OCI-LY7 (cell line): ENCODE results near the gene IL9. TPM values are rescaled to one million over a fixed set of nuclear protein-coding genes. Genes with fewer than 3 reads are reported as not detected.

Experiments used
- BruUV-seq: library from RNA; stranded (reverse); fragments of 400-500 nt; replicated peaks from 2 replicates; lab custom pipeline; 2021; lab: Mats Ljungman, UMichigan
- CTCF ChIA-PET: fragments of 300-600 bp; sonication (Branson Sonifier 250); formaldehyde crosslinking; loops from one replicate; lab custom pipeline; 2022; ENCODE audit warnings: antibody characterized with exemption; ENCODE audit not compliant: unreplicated experiment; lab: Charles Lee
- POLR2A ChIA-PET: fragments of 300-600 bp; sonication (Branson Sonifier 250); formaldehyde crosslinking; loops from one replicate; lab custom pipeline; 2022; ENCODE audit warnings: antibody characterized with exemption; lab: Charles Lee
- DNase-seq: peaks from one replicate; pipeline ENCODE4 v3.0.0-alpha.2; 2015; ENCODE audit warnings: low spot score
- H2AFZ ChIP-seq: fragments of 200-600 bp; sonication (generic), shearing (Covaris generic); 2 replicates; pipeline ENCODE4 v1.6.1; 2014; ENCODE audit warnings: mild to moderate bottlenecking, antibody characterized with exemption, low read length, moderate library complexity
- H3K27ac ChIP-seq: fragments of 200-600 bp; sonication (generic); 2 replicates; pipeline ENCODE4 v1.5.1; 2014; ENCODE audit warnings: mixed run types, low read depth, mild to moderate bottlenecking, moderate library complexity, low read length, inconsistent platforms; ENCODE audit not compliant: poor library complexity, severe bottlenecking
- H3K36me3 ChIP-seq: fragments of 200-600 bp; sonication (generic); 2 replicates; pipeline ENCODE4 v1.6.1; 2014; ENCODE audit warnings: mild to moderate bottlenecking, antibody characterized with exemption, low read length, moderate library complexity, mixed read lengths; ENCODE audit not compliant: insufficient read depth
- H3K4me1 ChIP-seq: fragments of 200-600 bp; sonication (generic); 2 replicates; pipeline ENCODE4 v1.5.1; 2014; ENCODE audit warnings: mild to moderate bottlenecking, low read length; ENCODE audit not compliant: insufficient read depth, poor library complexity, severe bottlenecking
- H3K4me2 ChIP-seq: fragments of 200-600 bp; sonication (generic); 2 replicates; pipeline ENCODE4 v1.6.1; 2014; ENCODE audit warnings: mild to moderate bottlenecking, low read length
- H3K4me3 ChIP-seq: fragments of 200-600 bp; sonication (generic); 2 replicates; pipeline ENCODE4 v1.5.1; 2014; ENCODE audit warnings: mild to moderate bottlenecking, low read depth, low read length; ENCODE audit not compliant: poor library complexity, severe bottlenecking
- H3K79me2 ChIP-seq: fragments of 200-600 bp; sonication (generic); 2 replicates; pipeline ENCODE4 v1.6.1; 2016; ENCODE audit warnings: low read depth, mild to moderate bottlenecking, low read length, moderate library complexity, mixed read lengths; ENCODE audit not compliant: insufficient read depth
- H3K9me2 ChIP-seq: fragments of 200-600 bp; sonication (generic); 2 replicates; pipeline ENCODE4 v1.6.1; 2016; ENCODE audit warnings: mild to moderate bottlenecking, low read length, mixed read lengths; ENCODE audit not compliant: insufficient read depth
- H3K9me3 ChIP-seq: fragments of 200-600 bp; sonication (generic); 2 replicates; pipeline ENCODE4 v1.6.1; 2014; ENCODE audit warnings: mild to moderate bottlenecking, mixed run types, low read length, mixed read lengths
- H4K20me1 ChIP-seq: fragments of 200-600 bp; sonication (generic); 2 replicates; pipeline ENCODE4 v1.6.1; 2014; ENCODE audit warnings: mild to moderate bottlenecking, antibody characterized with exemption, low read length, moderate library complexity, mixed read lengths; ENCODE audit not compliant: insufficient read depth
- EZH2phosphoT487 ChIP-seq: fragments of 200-600 bp; sonication (generic); IDR thresholded peaks from 2 replicates; pipeline ENCODE4 v1.6.1; 2018; ENCODE audit warnings: low read depth, borderline replicate concordance, mild to moderate bottlenecking, mixed run types, antibody characterized with exemption, low read length, moderate library complexity, mixed read lengths
- intact Hi-C: fragments of 100-400 bp; cut with micrococcal nuclease; formaldehyde crosslinking; loops from one replicate; pipeline ENCODE4 v1.10.0; 2022; ENCODE audit not compliant: unreplicated experiment
- total RNA-seq, 2 experiments: library from RNA; depleted of rRNA in 1 of 2; stranded (reverse); fragments of >200 nt in 1 of 2; shearing (Covaris generic) in 1 of 2; gene quantifications; 2 replicates each; pipeline ENCODE4 v1.2.3, GENCODE V29; 2014 to 2022
- TF ChIP-seq, protein P1 (sequence below): fragments of 200-600 bp; sonication (generic); conservative IDR thresholded peaks from 2 replicates; pipeline ENCODE4 v1.5.1; 2014; ENCODE audit warnings: mild to moderate bottlenecking, antibody characterized with exemption, low read length, moderate library complexity, mixed read lengths

The IL9 gene
- total RNA-seq, 2 experiments from 2014 or later: not detected

DNA sequence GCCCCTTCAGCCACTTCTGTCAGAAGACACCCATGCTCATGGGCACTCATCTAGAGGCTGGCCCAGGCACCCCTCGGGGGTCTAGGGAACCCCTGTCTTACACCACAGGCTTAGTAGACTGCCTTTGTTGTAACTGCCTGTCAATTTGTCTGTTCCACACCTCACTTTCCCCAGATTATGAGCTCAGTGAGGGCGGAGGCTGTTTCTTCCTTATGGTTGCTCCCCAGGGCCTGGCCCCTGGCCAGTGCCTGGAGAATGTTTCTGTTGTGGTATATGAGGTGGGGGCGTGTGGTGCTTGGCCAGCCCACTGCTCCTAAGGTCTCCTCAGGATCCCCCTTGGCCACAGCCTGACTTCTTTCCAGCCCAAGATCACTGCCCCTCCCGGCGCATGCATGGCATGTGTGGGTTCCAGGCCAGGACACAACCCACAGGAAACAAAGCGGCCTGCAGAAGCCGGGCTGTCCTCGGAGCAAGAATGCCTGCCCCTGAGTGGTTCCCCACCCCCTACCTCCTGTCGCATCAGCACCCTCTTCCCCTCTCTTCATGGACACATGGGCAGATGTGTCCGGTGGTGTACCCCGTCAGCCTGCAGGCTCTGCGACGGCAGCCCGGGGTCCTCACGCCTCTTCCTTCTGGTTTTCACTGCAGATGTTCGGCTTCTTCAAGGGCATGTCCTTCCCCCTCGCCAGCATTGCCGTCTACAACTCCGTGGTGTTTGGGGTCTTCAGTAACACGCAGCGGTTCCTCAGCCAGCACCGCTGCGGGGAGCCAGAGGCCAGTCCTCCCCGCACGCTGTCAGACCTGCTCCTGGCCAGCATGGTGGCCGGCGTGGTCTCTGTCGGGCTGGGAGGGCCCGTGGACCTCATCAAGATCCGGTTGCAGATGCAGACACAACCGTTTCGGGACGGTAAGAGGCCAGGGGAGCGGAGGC is 43.5 kb downstream of the IL9 start:
- Histone ChIP-seq H4K20me1 (no peaks in the 10 kb centered on the region), H3K4me2 (no peak overlapping the region), H3K9me2 (no peaks in the 10 kb centered on the region), H3K4me1 (no peaks in the 10 kb centered on the region), H3K36me3 (no peaks in the 10 kb centered on the region), H3K9me3 (no peaks in the 10 kb centered on the region), H3K27ac (no peak overlapping the region), H3K4me3 (no peak overlapping the region), H2AFZ (no peak overlapping the region), H3K79me2 (no peaks in the 10 kb centered on the region)
- POLR2A ChIA-PET: interaction anchor here (0.6 kb wide), 1 partner anchor 39 kb away, joined by 4 read pairs; no protein-coding TSS in a partner anchor
- intact Hi-C loops: no loop called here
- BruUV-seq: no TSS peak
- DNase-seq: no peak
- CTCF ChIA-PET: no interaction called here
- TF ChIP-seq, protein P1, sequence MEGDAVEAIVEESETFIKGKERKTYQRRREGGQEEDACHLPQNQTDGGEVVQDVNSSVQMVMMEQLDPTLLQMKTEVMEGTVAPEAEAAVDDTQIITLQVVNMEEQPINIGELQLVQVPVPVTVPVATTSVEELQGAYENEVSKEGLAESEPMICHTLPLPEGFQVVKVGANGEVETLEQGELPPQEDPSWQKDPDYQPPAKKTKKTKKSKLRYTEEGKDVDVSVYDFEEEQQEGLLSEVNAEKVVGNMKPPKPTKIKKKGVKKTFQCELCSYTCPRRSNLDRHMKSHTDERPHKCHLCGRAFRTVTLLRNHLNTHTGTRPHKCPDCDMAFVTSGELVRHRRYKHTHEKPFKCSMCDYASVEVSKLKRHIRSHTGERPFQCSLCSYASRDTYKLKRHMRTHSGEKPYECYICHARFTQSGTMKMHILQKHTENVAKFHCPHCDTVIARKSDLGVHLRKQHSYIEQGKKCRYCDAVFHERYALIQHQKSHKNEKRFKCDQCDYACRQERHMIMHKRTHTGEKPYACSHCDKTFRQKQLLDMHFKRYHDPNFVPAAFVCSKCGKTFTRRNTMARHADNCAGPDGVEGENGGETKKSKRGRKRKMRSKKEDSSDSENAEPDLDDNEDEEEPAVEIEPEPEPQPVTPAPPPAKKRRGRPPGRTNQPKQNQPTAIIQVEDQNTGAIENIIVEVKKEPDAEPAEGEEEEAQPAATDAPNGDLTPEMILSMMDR: no peak
- TF ChIP-seq EZH2phosphoT487: no peak

DNA sequence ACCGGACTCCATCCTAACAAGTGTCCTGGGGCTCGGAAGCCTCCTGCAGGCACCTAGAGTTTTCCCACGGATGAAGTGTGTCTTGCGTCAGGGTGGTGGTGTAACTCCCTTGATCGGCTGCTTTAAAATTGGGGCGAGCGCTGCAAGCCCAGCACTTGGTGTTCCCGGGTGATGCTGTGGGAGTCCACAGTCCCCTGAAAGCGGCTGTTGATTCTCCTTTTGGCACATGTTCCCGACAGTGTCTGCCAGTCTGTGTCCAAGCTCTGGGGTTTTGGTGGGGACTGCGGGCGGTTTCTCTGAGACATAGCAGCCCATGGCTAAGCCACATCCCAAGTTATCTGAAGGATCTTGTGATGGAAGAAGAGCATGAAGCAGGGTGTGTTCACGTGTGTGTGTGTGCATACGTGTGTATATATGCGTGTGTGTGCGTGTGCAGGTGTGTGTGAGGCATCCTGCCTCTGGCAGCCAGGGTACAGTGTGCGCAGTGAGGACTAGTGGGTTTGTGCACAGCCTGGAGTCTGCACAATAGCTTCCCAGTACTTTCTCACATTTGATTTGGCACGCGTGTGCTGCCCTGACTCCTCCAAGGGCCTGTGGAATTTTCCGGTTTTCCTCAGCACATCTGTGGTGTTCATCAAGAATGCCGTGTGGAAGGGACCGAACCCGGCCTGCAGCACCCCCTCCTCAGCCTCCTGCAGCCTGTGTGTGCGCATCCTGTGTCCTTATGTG is 44.3 kb downstream of the IL9 start:
- ChIA-PET CTCF (no interaction called here), POLR2A (no interaction called here)
- no TSS peak for BruUV-seq
- Histone ChIP-seq H3K79me2 (no peaks in the 10 kb centered on the region), H3K4me2 (no peak overlapping the region), H3K9me3 (no peaks in the 10 kb centered on the region), H3K27ac (no peak overlapping the region), H2AFZ (no peak overlapping the region), H3K36me3 (no peaks in the 10 kb centered on the region), H4K20me1 (no peaks in the 10 kb centered on the region), H3K4me1 (no peaks in the 10 kb centered on the region), H3K4me3 (no peak overlapping the region), H3K9me2 (no peaks in the 10 kb centered on the region)
- TF ChIP-seq, protein P1: no peak
- TF ChIP-seq EZH2phosphoT487: no peak
- DNase-seq: no peak
- intact Hi-C loops: no loop called here
